HCT116 (cell line): ENCODE measurements around the gene AIFM1. TPM values are rescaled to one million over a fixed set of nuclear protein-coding genes. Genes with fewer than 3 reads are reported as not detected.

Experiments
- ATAC-seq: fragments of 200-7000 bp; cut with Tn5 transposase; 2 replicates; pipeline ENCODE4 v1.9.1; 2020; ENCODE audit warnings: mild to moderate bottlenecking, moderate library complexity
- BruUV-seq: library from RNA; stranded (reverse); fragments of 400-500 nt; replicated peaks from 2 replicates; lab custom pipeline; 2021; lab: Mats Ljungman, UMichigan
- CTCF ChIA-PET: fragments of 300-600 bp; sonication (Branson Sonifier 250); formaldehyde crosslinking; loops from one replicate; lab custom pipeline; 2021; ENCODE audit warnings: antibody characterized with exemption; lab: Charles Lee
- POLR2A ChIA-PET: fragments of 300-600, 350-600 bp; sonication (Branson Sonifier 250); formaldehyde crosslinking; loops from one replicate; lab custom pipeline; 2021; ENCODE audit warnings: antibody characterized with exemption; lab: Charles Lee
- RAD21 ChIA-PET, 2 experiments: fragments of 300-600 bp; sonication (Branson Sonifier 250); formaldehyde crosslinking; loops; one replicate each; lab custom pipeline; 2023; ENCODE audit warnings: low total read pairs in 2 of 2; ENCODE audit not compliant: uncharacterized antibody in 2 of 2, unreplicated experiment in 2 of 2, low non-redundant PET in 1 of 2; lab: Charles Lee
- DNase-seq: peaks from one replicate; pipeline ENCODE4 v3.0.0-alpha.2; 2010; ENCODE audit warnings: low read depth, low spot score
- H2AFZ ChIP-seq: fragments of 200-600 bp; shearing (Covaris generic), sonication (generic); 2 replicates; pipeline ENCODE4 v1.6.1; 2017; ENCODE audit warnings: low read depth, mixed run types, mixed read lengths, antibody characterized with exemption, low read length; ENCODE audit not compliant: poor library complexity, severe bottlenecking
- H3K27ac ChIP-seq: 2 replicates; pipeline ENCODE4 v1.5.1; 2012; ENCODE audit warnings: low read depth, low read length
- H3K27me3 ChIP-seq: fragments of 200-600 bp; sonication (generic); 2 replicates; pipeline ENCODE4 v1.6.1; 2016; ENCODE audit warnings: mixed run types, low read length, mixed read lengths; ENCODE audit not compliant: insufficient read depth
- H3K36me3 ChIP-seq, 2 experiments: fragments of 200-500 bp in 1 of 2; fragments of 200-600 bp in 1 of 2; sonication (Bioruptor generic) in 1 of 2; sonication (generic) in 1 of 2; 2 replicates each; pipeline versions ENCODE4 v1.5.1 to v1.6.1; 2014 to 2016; ENCODE audit warnings: low read length in 2 of 2, inconsistent platforms in 1 of 2, mixed read lengths in 1 of 2, mixed run types in 1 of 2; ENCODE audit not compliant: insufficient read depth in 2 of 2, control insufficient read depth in 1 of 2
- H3K4me1 ChIP-seq, 2 experiments: fragments of 200-600 bp in 1 of 2; sonication (generic) in 1 of 2; 2 replicates each; pipeline versions ENCODE4 v1.5.1 to v1.6.1; 2012 to 2017; ENCODE audit warnings: low read length in 2 of 2, inconsistent platforms in 1 of 2, mild to moderate bottlenecking in 1 of 2, mixed read lengths in 1 of 2, mixed run types in 1 of 2, moderate library complexity in 1 of 2; ENCODE audit not compliant: insufficient read depth in 2 of 2, control insufficient read depth in 1 of 2
- H3K4me2 ChIP-seq: fragments of 200-600 bp; sonication (generic); 2 replicates; pipeline ENCODE4 v1.6.1; 2017; ENCODE audit warnings: mixed run types, low read length, mixed read lengths
- H3K4me3 ChIP-seq, 2 experiments: fragments of 200-600 bp in 1 of 2; sonication (generic) in 1 of 2; replicated peaks in 1 of 2; 2 replicates each; pipeline ENCODE4 v1.5.1; 2011 to 2016; ENCODE audit warnings: low read length in 2 of 2, control low read depth in 1 of 2, low read depth in 1 of 2, mild to moderate bottlenecking in 1 of 2, mixed read lengths in 1 of 2, mixed run types in 1 of 2
- H3K79me2 ChIP-seq: fragments of 200-600 bp; sonication (generic); 2 replicates; pipeline ENCODE4 v1.6.1; 2017; ENCODE audit warnings: mild to moderate bottlenecking, mixed run types, low read length, moderate library complexity, mixed read lengths; ENCODE audit not compliant: insufficient read depth
- H3K9ac ChIP-seq: fragments of 200-600 bp; sonication (generic); 2 replicates; pipeline ENCODE4 v1.6.1; 2016; ENCODE audit warnings: low read length, mixed read lengths
- H3K9me2 ChIP-seq: fragments of 200-600 bp; sonication (generic), shearing (Covaris generic); 2 replicates; pipeline ENCODE4 v1.6.1; 2017; ENCODE audit warnings: mixed run types, mild to moderate bottlenecking, moderate library complexity; ENCODE audit not compliant: insufficient read depth
- H3K9me3 ChIP-seq, 2 experiments: fragments of 200-500 bp in 1 of 2; fragments of 200-600 bp in 1 of 2; sonication (Bioruptor generic) in 1 of 2; sonication (generic) in 1 of 2; 2 replicates each; pipeline ENCODE4 v1.6.1; 2014 to 2017; ENCODE audit warnings: low read length in 2 of 2, mixed read lengths in 2 of 2, inconsistent platforms in 1 of 2, low read depth in 1 of 2, mild to moderate bottlenecking in 1 of 2, mixed run types in 1 of 2, moderate library complexity in 1 of 2; ENCODE audit not compliant: control insufficient read depth in 1 of 2, insufficient read depth in 1 of 2
- H4K20me1 ChIP-seq: fragments of 200-600 bp; sonication (generic), shearing (Covaris generic); 2 replicates; pipeline ENCODE4 v1.6.1; 2017; ENCODE audit warnings: mixed run types, mild to moderate bottlenecking, moderate library complexity; ENCODE audit not compliant: insufficient read depth
- ATF3 ChIP-seq: IDR thresholded peaks from 2 replicates; pipeline ENCODE4 v1.6.1; 2012
- EGR1 ChIP-seq: IDR thresholded peaks from 2 replicates; pipeline ENCODE4 v1.6.1; 2012; ENCODE audit warnings: low read depth
- EZH2 ChIP-seq: fragments of 200-600 bp; sonication (generic); IDR thresholded peaks from 2 replicates; pipeline ENCODE4 v1.6.1; 2017; ENCODE audit warnings: antibody characterized with exemption, mixed run types
- EZH2phosphoT487 ChIP-seq: fragments of 200-600 bp; IDR thresholded peaks from 2 replicates; pipeline ENCODE4 v1.6.1; 2018; ENCODE audit warnings: antibody characterized with exemption, borderline replicate concordance
- POLR2AphosphoS5 ChIP-seq: IDR thresholded peaks from 2 replicates; pipeline ENCODE4 v1.6.1; 2011; ENCODE audit warnings: mild to moderate bottlenecking, low read depth, low read length, moderate library complexity
- REST ChIP-seq: IDR thresholded peaks from 2 replicates; pipeline ENCODE4 v1.6.1; 2012; ENCODE audit warnings: low read depth
- SIN3A ChIP-seq: IDR thresholded peaks from 2 replicates; pipeline ENCODE4 v1.6.1; 2012; ENCODE audit warnings: low read depth
- SP1 ChIP-seq: IDR thresholded peaks from 2 replicates; pipeline ENCODE4 v1.6.1; 2012; ENCODE audit warnings: low read depth
- YY1 ChIP-seq: IDR thresholded peaks from 2 replicates; pipeline ENCODE4 v1.6.1; 2011; ENCODE audit warnings: low read length, low read depth, moderate library complexity, mild to moderate bottlenecking; ENCODE audit not compliant: insufficient replicate concordance; ENCODE audit errors: extremely low read depth
- ZBTB33 ChIP-seq: IDR thresholded peaks from 2 replicates; pipeline ENCODE4 v1.6.1; 2011; ENCODE audit warnings: mild to moderate bottlenecking, low read length, moderate library complexity; ENCODE audit not compliant: insufficient replicate concordance; ENCODE audit errors: extremely low read depth
- ZFX ChIP-seq: fragments of 450-650 bp; IDR thresholded peaks from 2 replicates; pipeline ENCODE4 v1.6.1; 2017
- intact Hi-C: fragments of 100-400 bp; cut with micrococcal nuclease; formaldehyde crosslinking; loops from 2 replicates; pipeline ENCODE4 v1.10.0; 2022
- total RNA-seq: library from RNA; stranded (reverse); gene quantifications from one replicate; pipeline ENCODE4 v1.2.1, GENCODE V29; 2021; ENCODE audit not compliant: unreplicated experiment

The AIFM1 gene
- total RNA-seq, 1 experiment from 2014 or later, result 50.0 TPM

GRCh38 chrX:130179170-130179569 lies 13.5 kb upstream of the AIFM1 start (continued):
- no peak for TF ChIP-seq ZBTB33
- no peak for TF ChIP-seq SIN3A
- no peak for TF ChIP-seq EGR1
- TF ChIP-seq REST, result no peak
- no peak for TF ChIP-seq EZH2
- TF ChIP-seq EZH2phosphoT487, result no peak

GRCh38 chrX:130176942-130177341 lies 11.3 kb upstream of the AIFM1 start:
- Histone ChIP-seq H3K27ac (no peak overlapping the region), H3K4me2 (no peak overlapping the region), H4K20me1 (no peaks in the 10 kb centered on the region), H3K9me2 (no peaks in the 10 kb centered on the region), H3K4me1 (0 out of 4 replicates have a peak, but pooled peaks cover 0 to 9% of the 10 kb centered on the region in 2 experiments), H3K79me2 (no peaks in the 10 kb centered on the region), H3K9ac (no peak overlapping the region), H3K36me3 (no peaks in the 10 kb centered on the region), H2AFZ (no peak overlapping the region), H3K9me3 (no peaks in the 10 kb centered on the region), H3K27me3 (no peaks in the 10 kb centered on the region), H3K4me3 (no peak overlapping the region)
- DNase-seq (no peak), ATAC-seq (no peak)
- ChIA-PET RAD21 (no interaction called here), CTCF (no interaction called here), POLR2A (no interaction called here)
- intact Hi-C loops, result no loop called here
- TF ChIP-seq POLR2AphosphoS5 (no peak), ATF3 (no peak), SP1 (no peak), ZBTB33 (no peak), SIN3A (no peak), EZH2 (no peak), YY1 (no peak), ZFX (no peak)
- BruUV-seq, result no TSS peak
